Natural killer cell (primary cell): ENCODE data around the gene TIMP2. TPM values are rescaled to one million over a fixed set of nuclear protein-coding genes. Genes with fewer than 3 reads are reported as not detected.

ENCODE experiments used
- ATAC-seq, 3 donors: fragments of 150-1000 bp in 2 of 3; fragments of 200-7000 bp in 1 of 3; cut with Tn5 transposase; 1 replicate in 1 of 3; 2 replicates in 2 of 3; pipeline ENCODE4 v1.10.0; 2021; ENCODE audit warnings: mild to moderate bottlenecking in 2 of 3, moderate library complexity in 2 of 3
- DNase-seq, 2 donors: peaks; one replicate each; pipeline versions ENCODE4 v3.0.0 to v3.0.0-alpha.2; 2013 to 2021; ENCODE audit warnings: mixed read lengths in 1 of 2
- H3K27ac ChIP-seq: one replicate; pipeline ENCODE4 v1.5.1; 2013; ENCODE audit warnings: mild to moderate bottlenecking, low read length
- H3K27me3 ChIP-seq: one replicate; pipeline ENCODE4 v1.6.1; 2013; ENCODE audit warnings: low read length; ENCODE audit not compliant: control insufficient read depth, insufficient read depth
- H3K36me3 ChIP-seq: one replicate; pipeline ENCODE4 v1.6.1; 2013; ENCODE audit warnings: low read length; ENCODE audit not compliant: control insufficient read depth, insufficient read depth
- H3K4me1 ChIP-seq: one replicate; pipeline ENCODE4 v1.6.1; 2013; ENCODE audit warnings: low read length; ENCODE audit not compliant: control insufficient read depth, insufficient read depth
- H3K4me3 ChIP-seq: one replicate; pipeline ENCODE4 v1.5.1; 2013; ENCODE audit warnings: low read length
- H3K9me3 ChIP-seq: one replicate; pipeline ENCODE4 v1.6.1; 2013; ENCODE audit warnings: low read length; ENCODE audit not compliant: control insufficient read depth, insufficient read depth
- H3K27ac Mint-ChIP-seq, 2 donors: one replicate each; pipeline ENCODE4 v1.8.0; 2022; ENCODE audit warnings: mild to moderate bottlenecking in 2 of 2, mixed read lengths in 2 of 2, moderate library complexity in 1 of 2
- H3K27me3 Mint-ChIP-seq, 2 donors: one replicate each; pipeline ENCODE4 v1.8.0; 2022; ENCODE audit warnings: low read depth in 2 of 2, mixed read lengths in 2 of 2
- H3K36me3 Mint-ChIP-seq: one replicate; pipeline ENCODE4 v1.8.0; 2022; ENCODE audit warnings: mixed read lengths
- H3K4me1 Mint-ChIP-seq, 2 donors: one replicate each; pipeline ENCODE4 v1.8.0; 2022; ENCODE audit warnings: mixed read lengths in 2 of 2
- H3K4me3 Mint-ChIP-seq: one replicate; pipeline ENCODE4 v1.8.0; 2022; ENCODE audit warnings: mild to moderate bottlenecking, moderate library complexity, mixed read lengths
- H3K9me3 Mint-ChIP-seq, 2 donors: one replicate each; pipeline ENCODE4 v1.8.0; 2022; ENCODE audit warnings: mixed read lengths in 2 of 2
- CTCF ChIP-seq: fragments of 200-600 bp; IDR thresholded peaks from one replicate; pipeline ENCODE4 v1.8.0; 2022; ENCODE audit warnings: antibody characterized with exemption
- WGBS: methylation state at CpG from one replicate; pipeline ENCODE4 v1.1.7; 2013; ENCODE audit warnings: missing lambda C conversion rate; ENCODE audit not compliant: insufficient coverage; 5-methylcytosine and 5-hydroxymethylcytosine counted together
- intact Hi-C: fragments of 100-400 bp; cut with micrococcal nuclease; formaldehyde crosslinking; loops from one replicate; pipeline ENCODE4 v1.14.2; 2022
- total RNA-seq, 4 donors: library from RNA; stranded (reverse); fragments of 120-200 nt in 1 of 4; gene quantifications; one replicate each; pipeline versions ENCODE4 v1.2.3 to v1.2.4, GENCODE V29; 2013 to 2022

Gene TIMP2
- total RNA-seq, 3 donors from 2014 or later (not counting 1 experiment from before 2014, with no cell fraction given): 3.6 to 8.2 (median 7.1) TPM

- no peak overlapping the region for H3K27ac ChIP-seq
- intact Hi-C loops: no loop called here
- H3K9me3 ChIP-seq: no peaks in the 10 kb centered on the region
- H3K4me1 Mint-ChIP-seq: peaks cover 30 to 45% of the 10 kb centered on the region in 2 donors
- H3K36me3 ChIP-seq: peaks cover 69% of the 10 kb centered on the region
- no peak for ATAC-seq
- no peak overlapping the region for H3K27ac Mint-ChIP-seq
- H3K9me3 Mint-ChIP-seq: no peaks in the 10 kb centered on the region
- peaks cover 45% of the 10 kb centered on the region for H3K4me1 ChIP-seq
- no peaks in the 10 kb centered on the region for H3K27me3 ChIP-seq
- no peak overlapping the region for H3K4me3 ChIP-seq
- H3K4me3 Mint-ChIP-seq: no peak overlapping the region
- peaks cover 15% of the 10 kb centered on the region for H3K36me3 Mint-ChIP-seq
- no peak for TF ChIP-seq CTCF
- WGBS: 94% methylated on average over 13 of the region's 13 CpGs
- H3K27me3 Mint-ChIP-seq: no peaks in the 10 kb centered on the region
- DNase-seq: no peak
Observed at GRCh38 chr17:78820841-78821240, 104.3 kb downstream of the TIMP2 start.

GRCh38 chr17:78819806-78820792 lies 105.1 kb downstream of the TIMP2 start:
- peaks cover 69% of the 10 kb centered on the region for H3K36me3 ChIP-seq
- 94% methylated on average over 18 of the region's 18 CpGs for WGBS
- no peaks in the 10 kb centered on the region for H3K9me3 Mint-ChIP-seq
- peaks cover 15% of the 10 kb centered on the region for H3K36me3 Mint-ChIP-seq
- TF ChIP-seq CTCF: no peak
- no peak overlapping the region for H3K4me3 ChIP-seq
- H3K27me3 Mint-ChIP-seq: no peaks in the 10 kb centered on the region
- no peaks in the 10 kb centered on the region for H3K27me3 ChIP-seq
- H3K27ac Mint-ChIP-seq: peak overlapping the region; percentile 79 to 87
- H3K4me1 ChIP-seq: peaks cover 40% of the 10 kb centered on the region
- peak overlapping the region; percentile 56 for H3K4me3 Mint-ChIP-seq
- DNase-seq (no peak), ATAC-seq (no peak)
- intact Hi-C loops: loop anchor here (5.0 kb wide), 1 partner anchor 43 kb away; no protein-coding TSS in a partner anchor
- H3K9me3 ChIP-seq: no peaks in the 10 kb centered on the region
- H3K27ac ChIP-seq: peak overlapping the region; percentile 69
- H3K4me1 Mint-ChIP-seq: peaks cover 30 to 39% of the 10 kb centered on the region in 2 donors

- no peak overlapping the region for H3K4me3 ChIP-seq
- H3K9me3 ChIP-seq: no peaks in the 10 kb centered on the region
- H3K4me1 ChIP-seq: peaks cover 40% of the 10 kb centered on the region
- intact Hi-C loops: loop anchor here (5.0 kb wide), 1 partner anchor 42 kb away; no protein-coding TSS in a partner anchor
- Mint-ChIP-seq H3K27ac (peak overlapping the region; percentile 79 to 87), H3K36me3 (peaks cover 15% of the 10 kb centered on the region), H3K4me1 (peaks cover 30 to 39% of the 10 kb centered on the region in 2 donors), H3K9me3 (no peaks in the 10 kb centered on the region), H3K4me3 (peak overlapping the region; percentile 56), H3K27me3 (no peaks in the 10 kb centered on the region)
- H3K36me3 ChIP-seq: peaks cover 68% of the 10 kb centered on the region
- DNase-seq (no peak), ATAC-seq (no peak)
- peak overlapping the region; percentile 69 for H3K27ac ChIP-seq
- 70% methylated on average over 7 of the region's 8 CpGs for WGBS
- H3K27me3 ChIP-seq: no peaks in the 10 kb centered on the region
- TF ChIP-seq CTCF: no peak
Observed at GRCh38 chr17:78819402-78819801, 105.8 kb downstream of the TIMP2 start.
